SK-N-MC (cell line): ENCODE measurements around the gene STIMATE.

ENCODE experiments used
- EZH2 ChIP-seq: fragments of 200-600 bp; sonication (generic); IDR thresholded peaks from one replicate; pipeline ENCODE4 v1.6.1; 2017; ENCODE audit warnings: antibody characterized with exemption
- POLR2AphosphoS5 ChIP-seq: IDR thresholded peaks from 2 replicates; pipeline ENCODE4 v1.6.1; 2012; ENCODE audit warnings: mild to moderate bottlenecking, low read depth, low read length, borderline replicate concordance

GRCh38 chr3:52844290-52844975 lies 52.9 kb downstream of the STIMATE start:
- TF ChIP-seq POLR2AphosphoS5 (no peak), EZH2 (no peak)
